NCI-H1417 (cell line): ENCODE results near the gene PDGFB.

Source experiments
- DNase-seq, 3 experiments: peaks; one replicate each; lab custom pipeline; 2025; lab: John Stamatoyannopoulos, UW

The PDGFB gene

DNA sequence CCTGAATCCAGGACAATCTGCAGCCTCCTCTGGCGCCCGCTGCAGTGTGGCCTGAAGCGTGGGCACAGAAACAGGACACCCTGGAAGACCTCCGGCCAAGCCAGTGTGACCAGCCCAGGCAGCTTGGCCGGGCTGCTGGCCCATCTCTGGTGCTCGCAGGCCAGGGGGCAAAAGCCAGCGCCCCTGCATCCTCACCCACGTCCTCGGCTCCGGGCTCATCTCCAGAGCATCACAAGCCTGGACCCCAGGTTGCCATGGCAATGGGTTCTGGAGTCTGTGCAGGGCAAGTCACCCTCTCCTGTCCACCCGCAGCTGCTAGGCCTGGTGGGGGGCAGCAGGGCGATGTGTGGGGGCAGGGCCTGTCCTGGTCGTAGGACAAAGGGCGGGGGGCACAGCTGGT is 9.3 kb upstream of the PDGFB start:
- DNase-seq, result peak in 1 of 3 experiments; percentile 1

DNA sequence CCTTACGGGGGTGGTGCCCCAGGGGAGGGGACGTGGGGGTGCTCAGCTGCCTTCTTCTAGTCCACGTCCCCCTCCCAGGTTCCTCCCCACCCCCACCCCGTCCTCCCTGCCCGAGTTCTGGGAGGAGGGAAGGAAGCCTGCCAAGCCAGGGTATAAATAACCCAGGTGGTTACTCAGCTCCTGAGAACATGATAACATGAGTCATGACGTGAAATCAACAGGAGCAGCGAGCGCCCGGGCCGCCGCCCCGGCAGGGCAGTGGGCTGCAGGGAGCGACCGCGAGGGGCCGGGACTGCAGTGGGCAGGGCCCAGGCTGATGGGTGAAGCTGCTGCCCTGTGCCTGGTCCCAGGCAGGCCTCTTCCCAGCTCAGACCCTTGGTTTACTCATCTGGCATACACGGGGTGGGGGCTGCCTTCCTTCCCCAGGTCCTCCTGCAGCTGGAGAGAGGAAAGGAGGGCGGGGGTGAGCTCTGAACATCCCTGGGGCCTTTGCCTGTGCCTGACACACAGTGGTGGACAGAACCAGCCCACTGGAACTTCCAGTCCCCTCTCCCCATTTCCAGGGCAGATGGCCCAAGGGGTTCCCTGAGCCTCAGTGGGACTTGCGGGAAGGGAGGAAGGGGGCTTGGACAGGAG is 8.8 kb upstream of the PDGFB start:
- DNase-seq, result peak in 2 of 3 experiments; percentile 9 to 37

DNA sequence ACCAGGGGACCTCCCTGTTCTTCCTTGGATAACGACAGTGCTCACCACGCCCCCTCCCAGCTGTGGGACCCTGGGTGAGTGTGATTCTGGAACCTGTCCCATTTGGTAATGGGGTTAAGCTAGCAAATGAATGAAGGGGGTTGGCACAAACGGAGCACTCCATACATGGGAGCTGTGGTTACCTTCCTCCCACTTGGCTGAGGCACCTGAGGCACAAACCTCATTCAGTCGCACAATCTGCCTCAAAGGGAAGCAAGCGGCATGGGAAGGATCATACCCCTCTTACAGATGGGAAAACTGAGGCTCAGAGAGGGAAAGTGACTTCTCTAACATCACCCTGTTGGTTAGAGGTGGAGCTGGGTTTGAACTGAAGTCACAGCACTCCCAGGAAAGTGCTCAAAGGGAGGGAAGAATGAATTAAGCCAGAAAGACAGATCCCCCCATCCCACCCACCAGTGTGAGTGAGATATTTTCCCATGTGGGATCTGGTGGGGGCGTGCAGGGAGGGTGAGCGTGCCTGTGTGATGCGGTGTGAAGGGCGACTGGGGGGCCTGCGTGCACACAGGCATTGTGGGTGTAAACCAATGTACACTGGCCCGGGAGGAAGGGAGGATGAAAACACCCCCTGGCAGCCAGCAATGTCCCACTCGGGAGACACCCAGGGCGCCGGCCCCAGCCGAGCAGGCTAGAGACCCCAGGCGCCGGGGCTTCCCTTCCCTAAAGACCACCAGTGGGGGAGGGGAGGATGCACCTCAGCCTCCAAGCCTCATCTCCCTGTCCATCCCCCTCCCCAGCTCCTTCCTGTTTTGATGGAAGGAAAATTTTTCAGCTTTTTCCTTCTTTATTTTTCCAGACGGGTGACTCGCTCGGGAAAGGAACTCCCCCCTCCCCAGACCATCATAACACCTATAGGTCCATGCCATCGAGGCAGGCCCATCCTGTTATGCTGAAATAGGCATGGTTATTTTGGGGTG is 8.0 kb upstream of the PDGFB start:
- DNase-seq, result no peak

DNA sequence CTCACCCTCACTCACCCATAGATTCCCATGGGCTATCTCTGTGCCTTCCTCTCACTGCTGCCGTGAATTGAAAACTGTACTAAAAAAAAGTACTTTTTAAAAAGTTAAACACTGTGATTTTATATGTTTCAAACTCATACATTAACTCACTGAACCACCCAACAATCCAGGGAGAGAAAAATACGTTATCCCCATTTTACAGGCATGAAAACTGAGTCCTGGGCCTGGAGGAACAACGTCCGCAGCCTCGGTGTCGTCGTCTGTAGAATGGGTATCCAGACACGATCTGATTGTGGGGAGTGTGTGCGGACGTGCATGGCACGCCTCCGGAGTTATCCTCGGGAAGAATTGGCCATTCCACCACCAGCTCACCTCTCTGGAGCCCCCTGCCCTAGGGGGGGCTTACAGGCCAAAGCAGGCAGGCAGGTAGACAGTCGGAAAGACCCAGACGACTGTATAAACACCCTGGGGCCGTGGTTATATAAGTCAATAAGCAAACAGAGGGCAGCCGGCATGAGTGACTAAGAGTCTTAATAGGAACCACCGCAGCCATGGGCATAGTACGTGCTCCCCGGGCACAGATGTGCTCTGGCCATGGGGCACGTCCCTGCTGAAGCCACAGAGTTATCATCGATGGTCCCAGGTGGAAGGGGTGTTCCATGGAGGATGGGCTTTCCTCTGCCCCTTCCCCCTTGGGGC is 7.1 kb upstream of the PDGFB start:
- DNase-seq, result peak in 1 of 3 experiments; percentile 3

DNA sequence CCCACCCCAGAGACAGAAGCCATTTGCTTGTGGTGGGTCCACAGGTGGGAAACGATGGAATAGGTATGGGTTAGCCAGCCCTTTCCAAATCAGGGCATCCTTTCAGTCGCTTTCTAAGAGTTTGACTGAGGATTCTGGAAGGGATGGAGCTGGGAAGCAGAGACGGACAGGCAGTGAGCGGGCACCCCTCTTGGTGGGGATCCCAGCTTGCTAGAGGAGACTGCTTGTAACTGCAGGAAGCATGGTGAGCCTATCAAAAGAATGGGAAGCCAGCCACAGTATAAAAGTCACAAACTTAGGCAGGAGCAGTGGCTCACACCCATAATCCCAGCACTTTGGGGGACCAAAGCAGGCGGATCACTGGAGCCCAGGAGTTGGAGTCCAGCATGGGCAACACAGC is 6.1 kb upstream of the PDGFB start:
- no peak for DNase-seq

DNA sequence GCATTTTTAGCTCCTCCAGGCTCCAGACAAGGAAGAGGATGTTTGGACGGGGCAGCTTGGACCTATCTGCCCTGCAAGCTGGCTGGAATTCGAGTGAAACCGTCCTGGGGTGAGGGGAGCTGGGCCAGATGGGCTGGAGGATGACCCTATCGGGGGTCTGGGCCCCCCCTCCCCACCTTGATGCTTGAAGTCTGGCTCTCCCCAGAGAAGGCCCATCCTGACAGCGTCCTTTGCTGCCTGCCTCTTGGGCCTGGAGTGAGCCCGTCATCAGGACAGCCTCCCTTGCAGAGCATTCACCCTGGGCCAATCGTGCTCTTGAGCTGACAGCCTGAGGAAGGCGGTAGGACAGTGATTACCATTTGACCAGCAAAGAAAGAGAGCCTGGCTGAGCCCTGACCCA is 5.3 kb upstream of the PDGFB start:
- no peak for DNase-seq

DNA sequence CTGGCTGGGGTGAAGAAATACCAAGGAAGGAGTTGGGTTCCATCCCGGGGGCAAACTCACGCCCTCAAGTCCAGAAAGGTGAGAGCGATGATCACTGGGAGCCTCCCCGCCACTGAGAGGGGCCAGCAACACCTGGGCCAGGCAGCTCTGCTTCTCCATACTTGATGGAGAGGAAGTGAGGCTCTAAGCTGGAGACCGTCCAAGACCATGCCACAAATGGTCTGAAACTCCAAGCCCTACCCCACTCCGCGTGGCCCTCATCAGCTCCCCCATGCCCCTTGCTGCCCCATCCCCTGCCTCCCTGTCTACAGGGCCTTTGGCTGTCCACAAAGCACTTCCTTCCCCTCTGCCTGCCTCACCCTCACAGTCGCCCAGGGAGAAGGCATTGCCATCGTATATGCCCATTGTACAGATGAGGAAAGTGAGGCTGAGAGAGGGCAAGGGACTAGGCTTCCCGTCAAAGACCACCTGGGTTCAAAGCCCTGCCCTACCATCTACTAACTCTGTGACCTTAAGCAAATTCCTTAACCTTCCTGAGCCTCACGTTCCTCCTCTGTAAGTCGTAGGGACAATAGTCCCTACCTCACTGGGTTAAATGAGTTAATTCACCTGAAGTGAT is 4.4 kb upstream of the PDGFB start:
- no peak for DNase-seq

DNA sequence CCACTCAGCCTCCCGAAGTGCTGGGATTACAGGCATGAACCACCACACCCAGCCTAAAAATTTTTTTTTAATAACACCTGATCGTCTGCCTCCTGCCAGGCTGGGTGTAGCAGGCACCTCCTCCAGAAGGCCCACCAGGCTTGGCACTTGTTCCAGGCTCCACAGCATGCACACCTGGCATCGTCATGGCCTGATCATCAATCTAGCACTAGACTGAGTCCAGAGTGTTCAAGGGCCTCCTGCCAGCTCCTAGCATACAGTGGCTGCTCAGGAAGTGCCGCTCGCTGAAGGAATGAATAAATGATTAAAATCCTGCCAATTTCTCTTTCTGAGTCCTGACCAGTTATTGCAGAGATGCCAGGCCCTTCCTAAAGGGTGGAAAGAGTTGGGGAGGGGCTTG is 3.5 kb upstream of the PDGFB start:
- DNase-seq, result no peak

DNA sequence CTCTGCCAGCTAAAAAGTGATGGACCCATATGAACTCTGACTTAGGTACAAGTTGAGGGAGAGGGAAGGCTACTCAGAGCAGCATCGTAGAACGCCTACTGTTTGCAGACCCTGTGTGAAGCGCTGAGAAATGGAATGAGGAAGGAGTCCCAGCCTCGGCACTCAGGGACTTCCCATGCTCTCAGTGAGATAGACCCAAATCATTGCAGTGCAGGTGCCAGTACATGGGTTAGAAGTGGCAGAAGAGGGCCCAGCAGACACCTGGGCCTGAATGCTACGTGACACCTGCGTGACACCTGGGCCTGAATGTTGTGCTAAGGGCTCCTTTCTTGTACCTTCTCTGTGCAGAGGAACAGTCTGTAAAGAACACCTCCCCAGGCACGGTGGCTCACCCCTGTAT is 2.6 kb upstream of the PDGFB start:
- no peak for DNase-seq

DNA sequence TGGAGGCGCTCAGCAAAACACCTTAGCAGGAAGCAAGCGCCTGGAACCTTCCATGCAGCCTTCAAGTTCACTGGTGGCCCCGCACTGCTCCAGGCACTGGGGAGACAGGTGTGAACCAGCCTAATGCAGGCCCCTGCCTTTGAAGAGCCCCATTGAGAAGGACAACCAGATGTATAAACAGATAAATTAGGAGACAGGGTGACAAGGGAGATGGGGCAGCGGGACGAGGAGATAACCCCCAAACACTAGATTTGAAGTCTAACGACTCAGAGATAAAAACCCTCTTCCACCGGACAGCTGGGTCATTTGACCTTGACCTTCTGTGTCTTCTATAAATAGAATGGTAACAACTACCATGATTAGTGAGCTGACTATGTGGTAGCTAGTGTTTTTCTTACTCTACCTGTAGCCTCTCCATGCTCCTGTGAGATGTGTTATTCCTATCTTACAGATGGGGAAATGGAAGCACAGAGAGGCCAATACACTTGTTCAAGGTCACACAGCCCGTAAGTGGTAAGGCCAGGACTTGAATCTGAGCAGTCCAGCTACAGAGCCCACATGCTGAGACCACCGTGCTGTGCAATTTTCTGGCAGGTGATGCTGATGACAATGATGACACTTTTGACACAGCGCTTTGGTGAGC is 2.0 kb upstream of the PDGFB start:
- DNase-seq, result no peak

DNA sequence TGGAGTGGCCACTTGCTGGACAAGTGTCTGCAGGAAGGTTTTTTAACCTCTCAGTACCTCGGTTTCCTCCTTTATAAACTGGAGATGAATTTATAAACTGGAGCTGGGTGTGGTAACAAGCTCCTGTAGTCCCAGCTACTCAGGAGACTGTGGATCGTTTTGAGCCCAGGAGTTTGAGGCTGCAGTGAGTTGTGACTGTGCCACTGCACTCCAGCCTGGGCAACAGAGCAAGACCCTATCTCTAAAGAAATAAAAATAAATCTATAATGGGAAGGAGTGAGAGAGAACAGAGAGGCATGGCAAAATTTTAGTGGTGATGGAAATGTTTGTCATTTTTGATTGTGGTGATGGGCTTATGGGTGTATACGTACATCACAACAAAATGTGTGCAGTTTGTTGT is 1.4 kb upstream of the PDGFB start:
- DNase-seq, result no peak

DNA sequence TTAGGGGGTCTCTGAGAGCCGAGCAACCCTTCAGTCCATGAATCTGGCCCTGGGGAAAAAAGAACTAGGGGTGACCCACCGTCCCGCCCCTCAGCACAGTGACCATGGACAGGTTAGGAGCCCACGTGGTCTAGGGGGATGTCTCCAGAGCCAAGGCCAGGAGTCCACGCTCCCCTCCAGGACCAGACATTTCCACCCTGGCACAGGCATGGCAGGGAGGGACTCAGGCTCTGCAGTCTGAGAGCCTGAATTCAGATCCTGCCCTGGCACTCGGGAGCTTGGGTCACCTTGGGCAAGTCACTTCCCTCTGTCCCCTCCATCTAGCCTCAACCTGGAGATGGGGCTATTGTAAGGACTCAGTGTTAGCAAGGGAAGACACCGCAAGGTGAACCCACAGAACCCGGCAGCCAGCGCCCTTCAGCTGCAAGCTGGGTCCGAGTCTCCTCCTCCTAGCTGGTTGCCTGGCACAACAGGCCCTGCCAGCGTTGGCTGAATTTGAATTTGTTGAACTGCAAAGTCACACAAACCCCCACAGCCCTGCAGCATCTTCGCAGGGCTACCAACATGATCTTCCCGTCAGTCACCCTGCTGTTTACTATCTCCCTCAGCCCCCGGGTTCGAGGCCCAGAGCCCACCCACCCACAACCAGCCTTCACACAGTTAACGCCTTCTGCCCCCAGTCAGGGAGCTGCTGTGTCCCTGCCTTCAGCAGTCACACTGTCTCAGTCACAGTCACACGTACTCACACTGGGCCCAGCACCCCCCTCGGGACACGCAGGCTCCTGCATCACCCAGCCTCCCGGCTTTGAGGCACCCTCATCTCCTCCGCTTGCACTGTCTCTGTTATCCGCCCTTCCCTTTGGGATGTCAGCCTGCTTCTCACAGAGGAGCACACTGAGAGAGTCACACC is 603 bp upstream of the PDGFB start:
- no peak for DNase-seq

DNA sequence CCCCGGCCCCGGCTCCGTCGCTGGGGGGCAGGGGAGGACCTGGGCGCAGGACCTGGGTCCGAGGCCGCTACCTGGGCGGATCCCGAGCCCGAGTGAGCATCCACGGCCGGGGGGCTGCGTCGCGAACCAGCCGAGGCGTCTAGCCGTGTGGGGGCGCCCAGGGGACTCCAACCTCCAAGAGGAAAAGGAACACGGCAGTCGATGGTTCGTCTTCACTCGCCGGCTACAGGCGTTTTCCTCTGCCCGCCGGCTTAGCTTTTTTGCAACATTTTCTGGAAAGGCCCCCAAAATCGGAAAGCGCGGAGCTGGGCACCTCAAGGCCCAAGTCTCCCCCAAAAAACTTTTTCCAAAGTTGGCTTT is 666 bp downstream of the PDGFB start:
- DNase-seq, result peak in 1 of 3 experiments; percentile 16

DNA sequence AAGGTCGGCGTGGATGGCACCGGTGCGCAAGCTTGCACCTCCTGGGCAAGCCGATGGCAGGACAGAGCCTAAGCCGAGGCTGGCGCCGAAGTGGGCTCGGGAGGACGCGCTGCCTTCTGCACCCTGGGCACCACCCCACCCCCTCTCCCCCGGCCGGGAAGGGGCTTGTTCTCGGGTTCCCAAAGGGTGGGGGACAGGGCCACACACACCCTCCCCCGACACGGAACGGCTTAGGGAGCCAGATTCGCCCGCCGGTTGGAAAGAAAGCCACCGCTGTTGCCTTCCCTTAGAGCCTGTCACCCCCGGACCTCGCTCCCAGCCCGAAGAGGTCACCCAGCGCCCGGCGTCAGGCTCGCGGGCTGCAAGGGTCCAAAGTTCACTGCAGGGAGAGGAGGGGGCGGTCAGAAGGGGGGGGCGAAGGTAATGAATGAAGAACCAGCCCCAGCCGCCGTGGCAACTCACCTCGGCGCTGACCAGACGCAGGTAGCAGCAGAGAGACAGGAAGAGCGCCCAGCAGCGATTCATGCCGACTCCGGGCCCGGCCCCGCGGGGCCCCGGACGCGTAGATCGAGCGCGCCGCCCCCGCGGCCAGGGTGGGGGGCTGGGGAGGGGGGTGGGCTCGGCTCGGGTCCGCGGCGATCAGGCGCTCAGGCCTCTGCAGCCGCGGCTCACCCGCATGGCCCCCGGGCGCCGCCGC is 1.2 kb downstream of the PDGFB start:
- peak in 2 of 3 experiments; percentile 24 to 27 for DNase-seq

DNA sequence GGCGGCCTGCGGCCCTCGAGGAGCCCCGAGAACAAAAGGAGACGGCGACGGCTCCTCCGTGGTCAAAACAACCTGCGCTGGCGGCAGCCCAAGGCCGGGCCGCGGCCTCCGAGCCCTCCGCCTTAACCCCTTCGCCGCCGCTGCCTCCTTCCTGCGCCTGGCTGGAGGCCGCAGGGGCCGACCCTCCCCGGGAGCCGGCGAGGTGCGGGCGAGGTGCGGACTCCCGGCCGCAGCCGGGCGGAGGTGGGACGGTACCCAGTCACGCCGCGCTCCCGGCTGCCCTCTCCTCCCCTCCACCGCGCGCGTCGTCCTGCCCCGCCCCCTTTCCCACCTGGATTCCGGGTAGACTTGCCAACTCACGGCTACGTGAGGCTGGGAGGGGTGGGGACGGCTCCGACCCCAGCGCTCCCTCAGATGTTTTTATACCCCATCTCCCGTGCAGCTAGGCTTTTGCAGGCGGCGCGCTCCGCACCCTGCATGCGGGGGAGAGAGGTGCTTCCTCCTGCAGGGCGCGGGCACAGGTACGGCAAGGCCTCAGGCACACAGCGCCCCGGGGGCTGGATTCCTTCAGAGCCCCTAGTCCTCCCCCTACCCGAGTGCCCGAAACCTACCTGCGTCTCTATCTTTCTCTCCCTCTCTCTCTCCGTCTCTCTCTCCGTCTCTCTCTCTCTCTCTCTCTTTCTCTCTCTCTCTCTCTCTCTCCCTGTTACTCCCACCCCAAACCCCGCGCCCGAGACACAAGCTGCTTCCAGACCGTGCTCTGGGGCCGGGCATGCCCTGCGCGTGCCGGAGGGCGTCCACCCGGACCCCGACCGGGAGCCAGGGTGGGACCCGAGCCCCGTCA is 2.0 kb downstream of the PDGFB start:
- DNase-seq, result peak in 2 of 3 experiments; percentile 52 to 61

DNA sequence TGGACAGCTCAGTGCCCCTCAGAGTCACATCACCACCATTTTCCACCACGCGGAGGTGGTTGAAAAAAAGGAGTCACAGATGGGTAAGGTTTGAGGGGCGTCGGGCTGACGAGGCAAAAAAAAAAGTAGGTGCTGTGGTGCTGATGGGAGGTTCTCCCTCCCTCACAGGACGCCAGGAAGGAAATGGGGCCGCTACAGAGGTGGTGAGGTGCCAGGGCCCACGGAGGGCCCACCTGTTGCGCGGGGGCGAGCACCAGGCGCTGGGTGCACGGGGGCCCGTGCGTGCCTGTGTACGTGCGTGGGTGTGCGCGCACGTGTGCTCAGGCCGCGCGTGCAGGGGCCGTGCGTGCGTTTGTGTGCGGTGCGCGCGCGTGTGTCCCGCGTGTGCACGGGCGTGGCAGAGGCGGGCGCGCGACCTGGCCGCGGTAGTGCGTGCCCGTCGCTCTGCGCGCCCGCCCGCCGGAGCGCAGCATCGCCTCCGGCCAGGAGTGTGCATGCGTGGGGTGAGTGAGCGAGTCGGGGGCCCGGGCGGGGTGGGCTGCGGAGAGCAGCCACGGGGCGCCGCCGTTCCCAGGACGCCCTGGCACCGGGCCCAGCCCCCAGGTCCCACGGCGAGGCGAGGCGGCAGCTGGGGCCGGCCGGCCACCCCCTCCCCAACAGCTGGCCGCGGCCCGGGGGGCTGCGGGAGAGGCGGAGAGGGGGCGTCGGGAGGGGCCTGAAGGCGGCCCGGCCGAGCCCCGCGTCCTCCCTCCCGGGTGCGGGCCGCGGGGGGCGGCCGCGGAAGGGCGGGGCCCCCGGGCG is 2.8 kb downstream of the PDGFB start:
- no peak for DNase-seq

DNA sequence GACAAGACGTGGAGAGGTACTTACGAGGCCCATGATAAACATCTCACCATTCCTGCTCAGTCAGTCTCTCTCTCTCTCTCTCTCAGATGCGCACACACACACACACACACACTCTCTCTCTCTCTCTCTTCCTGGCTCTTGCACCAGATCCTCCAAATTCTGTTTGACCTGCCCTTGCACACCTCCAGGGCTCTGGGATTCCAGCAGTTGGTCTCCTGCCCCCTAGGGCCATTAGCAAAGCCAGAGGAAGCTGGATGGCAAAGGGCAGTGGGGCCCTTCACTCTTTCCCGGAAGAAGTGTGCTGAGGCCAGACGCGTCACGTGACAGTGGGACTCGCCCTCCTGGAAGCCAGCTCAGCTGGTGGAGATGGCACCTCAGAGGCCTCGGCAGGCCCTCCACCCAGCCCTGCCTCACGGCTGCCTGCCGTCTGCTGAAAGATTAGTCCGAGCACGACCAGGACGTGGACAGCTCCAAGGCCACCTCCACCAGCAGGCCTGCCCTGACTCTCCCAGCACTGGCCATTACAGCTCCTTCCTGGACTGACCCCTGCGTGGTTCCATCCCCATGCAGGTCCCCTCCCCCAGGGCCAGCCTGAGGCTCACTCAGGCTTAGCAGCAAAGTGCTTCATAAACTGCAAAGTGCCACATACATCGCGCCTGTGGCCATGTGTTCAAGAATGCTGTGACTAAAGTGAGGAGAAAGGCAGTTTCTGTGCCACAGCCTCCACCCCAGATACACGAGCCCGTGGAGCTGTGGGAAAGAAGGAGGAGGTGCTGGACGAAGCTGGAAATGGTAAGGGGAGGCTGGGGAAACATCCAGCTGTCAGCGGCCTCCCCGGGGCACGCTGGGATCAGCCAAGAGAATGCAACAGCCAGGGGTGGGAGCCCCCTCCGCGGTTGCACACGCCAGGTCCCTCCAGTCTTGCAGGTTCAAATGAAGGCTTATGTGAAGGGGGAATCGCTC is 3.7 kb downstream of the PDGFB start:
- DNase-seq, result peak in 1 of 3 experiments; percentile 15
